Sigmoid colon (tissue), 4 donors: ENCODE data around the gene DDX1.
"Not testable (repeated sequence)": the region's sequence is repeated elsewhere in the genome, so short reads cannot be mapped to it uniquely, and the experiment has no call there.

Source experiments
- CTCF ChIP-seq, 4 experiments: fragments of 450-650 bp in 3 of 4; fragments of 200-600 bp in 1 of 4; IDR thresholded peaks; one replicate each; pipeline ENCODE4 v1.5.1; 2016 to 2019; ENCODE audit warnings: antibody characterized with exemption in 4 of 4, mild to moderate bottlenecking in 3 of 4, moderate library complexity in 2 of 4
- POLR2A ChIP-seq, 2 donors: fragments of 450-650 bp; IDR thresholded peaks; one replicate each; pipeline ENCODE4 v1.6.1; 2016; ENCODE audit warnings: antibody characterized with exemption in 2 of 2, mild to moderate bottlenecking in 2 of 2, moderate library complexity in 2 of 2
- POLR2AphosphoS5 ChIP-seq, 4 donors: sonication (generic); formaldehyde crosslinking; IDR thresholded peaks; one replicate each; pipeline ENCODE4 v1.6.1; 2017; ENCODE audit warnings: antibody characterized with exemption in 4 of 4

GRCh38 chr2:15621472-15621870 lies 29.8 kb downstream of the DDX1 start:
- not testable (repeated sequence) for TF ChIP-seq CTCF, POLR2AphosphoS5, POLR2A (IDR thresholded peaks at IDR 0.05)
